HepG2 (cell line): Measurements from ENCODE around the gene LRTM2. TPM values are rescaled to one million over a fixed set of nuclear protein-coding genes. Genes with fewer than 3 reads are reported as not detected.

ENCODE experiments used
- ATAC-seq: fragments of 200-7000 bp; cut with Tn5 transposase; 3 replicates; pipeline ENCODE4 v1.9.1; 2020; ENCODE audit warnings: mild to moderate bottlenecking, moderate library complexity
- BruUV-seq: library from RNA; stranded (reverse); fragments of 400-500 nt; replicated peaks from 2 replicates; lab custom pipeline; 2021; lab: Mats Ljungman, UMichigan
- CTCF ChIA-PET: fragments of 300-600 bp; formaldehyde crosslinking; extraction: SDS; loops from one replicate; lab custom pipeline; 2021; ENCODE audit warnings: low total read pairs, inconsistent platforms, low intra/inter-chr PET ratio; lab: Yijun Ruan, JAX
- POLR2A ChIA-PET: fragments of 350-600 bp; sonication (Branson Sonifier 250); formaldehyde crosslinking; loops from one replicate; lab custom pipeline; 2020; ENCODE audit warnings: antibody characterized with exemption, inconsistent platforms; lab: Yijun Ruan, JAX
- DNase-seq: peaks from one replicate; pipeline ENCODE4 v3.0.0-alpha.2; 2015; ENCODE audit warnings: low spot score
- FAIRE-seq: peaks from 3 replicates; lab custom pipeline; 2011; peaks lifted over from hg19 to GRCh38; lab: Jason Lieb, UNC
- H2AFZ ChIP-seq: one replicate; pipeline ENCODE4 v1.6.1; 2011; ENCODE audit warnings: low read length, inconsistent platforms
- H3K27ac ChIP-seq: fragments of 300-600 bp; 3 replicates; pipeline ENCODE4 v1.8.0; 2011; ENCODE audit warnings: mixed run types, mild to moderate bottlenecking, mixed read lengths, low read length, inconsistent platforms; ENCODE audit not compliant: insufficient read depth; ENCODE audit errors: extremely low read length
- H3K27me3 ChIP-seq, 2 experiments: fragments of 200-600 bp in 1 of 2; 2 replicates in 1 of 2; 3 replicates in 1 of 2; pipeline versions ENCODE4 v1.6.0 to v1.8.0; 2011; ENCODE audit warnings: low read length in 2 of 2, mild to moderate bottlenecking in 2 of 2, moderate library complexity in 2 of 2, inconsistent platforms in 1 of 2; ENCODE audit not compliant: insufficient read depth in 2 of 2, control insufficient read depth in 1 of 2
- H3K36me3 ChIP-seq, 2 experiments: fragments of 200-600 bp in 1 of 2; replicated peaks in 1 of 2; 2 replicates in 1 of 2; 3 replicates in 1 of 2; pipeline versions ENCODE4 v1.5.1 to v1.8.0; 2011; ENCODE audit warnings: low read length in 2 of 2, inconsistent platforms in 1 of 2; ENCODE audit not compliant: insufficient read depth in 2 of 2, control insufficient read depth in 1 of 2
- H3K4me1 ChIP-seq: 2 replicates; pipeline ENCODE4 v1.5.1; 2012; ENCODE audit warnings: low read length, inconsistent platforms; ENCODE audit not compliant: insufficient read depth
- H3K4me2 ChIP-seq: 2 replicates; pipeline ENCODE4 v1.6.0; 2011; ENCODE audit warnings: low read depth, low read length, inconsistent platforms
- H3K4me3 ChIP-seq, 3 experiments: fragments of 200-600 bp in 1 of 3; sonication (generic), shearing (Covaris generic) in 1 of 3; replicated peaks in 1 of 3; 2 replicates each; pipeline ENCODE4 v1.5.1; 2011 to 2016; ENCODE audit warnings: low read length in 3 of 3, inconsistent platforms in 2 of 3, low read depth in 2 of 3, mild to moderate bottlenecking in 2 of 3, control low read depth in 1 of 3, mixed read lengths in 1 of 3; ENCODE audit not compliant: insufficient read depth in 1 of 3
- H3K79me2 ChIP-seq: one replicate; pipeline ENCODE4 v1.6.1; 2011; ENCODE audit warnings: low read length, inconsistent platforms; ENCODE audit not compliant: insufficient read depth
- H3K9ac ChIP-seq: 2 replicates; pipeline ENCODE4 v1.6.0; 2011; ENCODE audit warnings: mild to moderate bottlenecking, low read depth, low read length, inconsistent platforms; ENCODE audit not compliant: insufficient read depth
- H3K9me3 ChIP-seq: 2 replicates; pipeline ENCODE4 v1.5.1; 2012; ENCODE audit warnings: mild to moderate bottlenecking, low read length
- H4K20me1 ChIP-seq: 2 replicates; pipeline ENCODE4 v1.6.0; 2011; ENCODE audit warnings: inconsistent platforms, mild to moderate bottlenecking, low read length, moderate library complexity; ENCODE audit not compliant: insufficient read depth
- ATF5 ChIP-seq: sonication (generic); formaldehyde crosslinking; IDR thresholded peaks from 2 replicates; pipeline ENCODE4 v1.4.0; 2020; ENCODE audit warnings: mild to moderate bottlenecking, low read depth, missing genetic modification reagents
- CCAR2 ChIP-seq: fragments of 200-400 bp; formaldehyde crosslinking; optimal IDR thresholded peaks from 2 replicates; pipeline ENCODE3; 2018; ENCODE audit warnings: low read depth, mild to moderate bottlenecking, low read length, moderate library complexity
- CSRNP1 ChIP-seq: sonication (generic); formaldehyde crosslinking; IDR thresholded peaks from 2 replicates; pipeline ENCODE4 v1.8.1; 2023; ENCODE audit warnings: mild to moderate bottlenecking, missing genetic modification reagents
- HNF1A ChIP-seq, 2 experiments: sonication (generic) in 1 of 2; formaldehyde crosslinking in 1 of 2; IDR thresholded peaks; 2 replicates each; pipeline versions ENCODE4 v1.4.0 to v1.6.1; 2016 to 2020; ENCODE audit warnings: borderline replicate concordance in 1 of 2, low read depth in 1 of 2, mild to moderate bottlenecking in 1 of 2, missing genetic modification reagents in 1 of 2
- HOXD1 ChIP-seq: sonication (generic); formaldehyde crosslinking; IDR thresholded peaks from 2 replicates; pipeline ENCODE4 v1.5.0; 2020; ENCODE audit warnings: missing genetic modification reagents
- KMT2B ChIP-seq: IDR thresholded peaks from 2 replicates; pipeline ENCODE4 v1.6.1; 2016; ENCODE audit warnings: missing genetic modification reagents, missing compliant biosample characterization
- NBN ChIP-seq: fragments of 450-650 bp; conservative IDR thresholded peaks from 2 replicates; pipeline ENCODE4 v1.6.1; 2017
- NFE2 ChIP-seq: sonication (generic); formaldehyde crosslinking; IDR thresholded peaks from 2 replicates; pipeline ENCODE4 v1.4.0; 2020; ENCODE audit warnings: missing genetic modification reagents
- NFRKB ChIP-seq: fragments of 450-650 bp; IDR thresholded peaks from 2 replicates; pipeline ENCODE4 v1.6.1; 2017
- NKX3-1 ChIP-seq: sonication (generic); formaldehyde crosslinking; IDR thresholded peaks from 2 replicates; pipeline ENCODE4 v1.5.0; 2020; ENCODE audit warnings: missing genetic modification reagents
- SP140L ChIP-seq: sonication (generic); formaldehyde crosslinking; IDR thresholded peaks from 2 replicates; pipeline ENCODE4 v1.4.0; 2020; ENCODE audit warnings: missing genetic modification reagents, borderline replicate concordance
- TBL1XR1 ChIP-seq: fragments of 150-350 bp; IDR thresholded peaks from 2 replicates; pipeline ENCODE4 v1.6.1; 2014; ENCODE audit warnings: borderline replicate concordance, low read length; ENCODE audit not compliant: partially characterized antibody
- TOPORS ChIP-seq: sonication (generic); formaldehyde crosslinking; IDR thresholded peaks from 2 replicates; pipeline ENCODE4 v1.8.0; 2023; ENCODE audit warnings: mild to moderate bottlenecking, missing genetic modification reagents
- YEATS4 ChIP-seq: sonication (generic); formaldehyde crosslinking; IDR thresholded peaks from 2 replicates; pipeline ENCODE4 v1.4.0; 2020; ENCODE audit warnings: missing genetic modification reagents, borderline replicate concordance
- ZFY ChIP-seq: sonication (generic); formaldehyde crosslinking; IDR thresholded peaks from 2 replicates; pipeline ENCODE4 v1.4.0; 2020; ENCODE audit warnings: missing genetic modification reagents
- ZNF235 ChIP-seq: sonication (generic); formaldehyde crosslinking; IDR thresholded peaks from 2 replicates; pipeline ENCODE4 v1.8.1; 2023; ENCODE audit warnings: mild to moderate bottlenecking, missing genetic modification reagents, borderline replicate concordance
- ZNF292 ChIP-seq: sonication (generic); formaldehyde crosslinking; IDR thresholded peaks from 2 replicates; pipeline ENCODE4 v1.8.1; 2022; ENCODE audit warnings: mild to moderate bottlenecking, low read depth, missing genetic modification reagents, borderline replicate concordance
- ZNF678 ChIP-seq: sonication (generic); formaldehyde crosslinking; IDR thresholded peaks from 2 replicates; pipeline ENCODE4 v1.4.0; 2020; ENCODE audit warnings: mild to moderate bottlenecking, missing genetic modification reagents
- ZNF780A ChIP-seq: sonication (generic); formaldehyde crosslinking; IDR thresholded peaks from 2 replicates; pipeline ENCODE4 v1.8.0; 2022; ENCODE audit warnings: mild to moderate bottlenecking, missing genetic modification reagents, moderate library complexity
- ZNF879 ChIP-seq: sonication (generic); formaldehyde crosslinking; IDR thresholded peaks from 2 replicates; pipeline ENCODE4 v1.8.1; 2023; ENCODE audit warnings: missing genetic modification reagents
- WGBS: methylation state at CpG from one replicate; pipeline ENCODE4 v1.1.6; 2017; ENCODE audit warnings: low lambda C conversion rate; 5-methylcytosine and 5-hydroxymethylcytosine counted together
- in situ Hi-C: cut with HindIII; loops from 2 replicates; pipeline ENCODE4 v1.10.0; 2017; ENCODE audit warnings: low pct_unique_long_range_greater_than_20kb; ENCODE audit not compliant: extremely low pct_ligation_motif_present
- intact Hi-C: fragments of 100-400 bp; cut with micrococcal nuclease; formaldehyde crosslinking; loops from one replicate; pipeline ENCODE4 v1.10.0; 2022; ENCODE audit not compliant: unreplicated experiment
- polyA plus RNA-seq, 8 experiments: library from polyadenylated mRNA; depleted of rRNA in 3 of 8; stranded (reverse) in 7 of 8; unstranded in 1 of 8; fragments of >200 nt; fragmentation: Illumina TruSeq in 4 of 8; extraction: Trizol in 4 of 8; gene quantifications; 2 replicates each; pipeline versions ENCODE4 v1.2.1 to v1.2.3, GENCODE V29; 2011 to 2016; ENCODE audit warnings: low read depth in 4 of 8, missing spikeins in 1 of 8, mixed read lengths in 1 of 8; ENCODE audit not compliant: insufficient read depth in 1 of 8
- total RNA-seq, 5 experiments: library from RNA; depleted of rRNA; stranded (reverse); fragments of >200 nt; fragmentation: Illumina TruSeq; extraction: Trizol; gene quantifications; 2 replicates each; pipeline ENCODE4 v1.2.3, GENCODE V29; 2016; ENCODE audit warnings: low read depth in 1 of 5

Gene LRTM2
- total and polyA plus RNA-seq, 2 of the 13 experiments (the other 11 are each of a cell fraction or from before 2014, with no cell fraction given), result 0.09 TPM; not detected in 1

GRCh38 chr12:1782215-1782614 is 38.1 kb upstream of the LRTM2 start:
- DNase-seq (no peak), FAIRE-seq (no peak), ATAC-seq (no peak)
- Histone ChIP-seq H3K79me2 (peaks cover 6% of the 10 kb centered on the region), H3K4me1 (peaks cover 27% of the 10 kb centered on the region), H3K27ac (no peak overlapping the region), H3K4me2 (no peak overlapping the region), H2AFZ (no peak overlapping the region), H3K27me3 (no peaks in the 10 kb centered on the region), H3K36me3 (peaks cover 25 to 90% of the 10 kb centered on the region in 2 experiments), H4K20me1 (peaks cover 3% of the 10 kb centered on the region; the same call in 1 of the 2 replicates), H3K9ac (no peak overlapping the region), H3K9me3 (no peaks in the 10 kb centered on the region), H3K4me3 (no peak overlapping the region)
- no TSS peak for BruUV-seq
- in situ Hi-C loops, result loop anchor here (10.0 kb wide), 1 partner anchor 77 kb away; no protein-coding TSS in a partner anchor
- CTCF ChIA-PET, result no interaction called here
- TF ChIP-seq NFRKB (no peak), YEATS4 (CRISPR knock-in tag) (no peak), ZNF235 (CRISPR knock-in tag) (no peak), NKX3-1 (CRISPR knock-in tag) (no peak), NFE2 (CRISPR knock-in tag) (no peak), CSRNP1 (no peak), ATF5 (CRISPR knock-in tag) (no peak), ZNF292 (no peak), ZNF678 (no peak), NBN (no peak), HNF1A (IDR thresholded peaks at IDR 0.05; ENCODE audit: low read depth) (no peak), HNF1A (CRISPR knock-in tag; IDR thresholded peaks at IDR 0.05; ENCODE audit: borderline replicate concordance) (no peak), TBL1XR1 (no peak), SP140L (no peak), CCAR2 (no peak), ZFY (CRISPR knock-in tag) (no peak), KMT2B (CRISPR knock-in tag) (no peak), ZNF879 (no peak), HOXD1 (CRISPR knock-in tag) (no peak), TOPORS (no peak), ZNF780A (no peak)
- intact Hi-C loops, result no loop called here
- WGBS, result 92% methylated on average over 2 of the region's 2 CpGs
- POLR2A ChIA-PET, result interaction anchor here (1.3 kb wide), 1 partner anchor 175 kb away, joined by 4 read pairs; no protein-coding TSS in a partner anchor
